Urinary bladder (tissue), 4 donors: ENCODE data around the gene MYCBP. TPM values are rescaled to one million over a fixed set of nuclear protein-coding genes. Genes with fewer than 3 reads are reported as not detected.
A peak's percentile ranks its signal among the peaks of the same experiment; 100 is the strongest.
"Not testable (repeated sequence)": the region's sequence is repeated elsewhere in the genome, so short reads cannot be mapped to it uniquely, and the experiment has no call there.

Source experiments
- DNase-seq: peaks from one replicate; pipeline ENCODE4 v3.0.0-alpha.2; 2015; ENCODE audit errors: extremely low spot score
- H3K27ac ChIP-seq: one replicate; pipeline ENCODE4 v1.5.1; 2013; ENCODE audit warnings: low read depth, mild to moderate bottlenecking, moderate library complexity
- H3K36me3 ChIP-seq: one replicate; pipeline ENCODE4 v1.6.1; 2013; ENCODE audit warnings: mild to moderate bottlenecking, moderate library complexity; ENCODE audit not compliant: insufficient read depth
- H3K4me1 ChIP-seq: one replicate; pipeline ENCODE4 v1.6.1; 2013; ENCODE audit warnings: mild to moderate bottlenecking, moderate library complexity; ENCODE audit not compliant: insufficient read depth
- H3K4me3 ChIP-seq: one replicate; pipeline ENCODE4 v1.5.1; 2013; ENCODE audit warnings: low read depth, low read length
- WGBS: extraction: QIAGEN DNeasy Blood & Tissue Kit; methylation state at CpG from one replicate; pipeline ENCODE4 v1.1.7; 2013; 5-methylcytosine and 5-hydroxymethylcytosine counted together
- polyA plus RNA-seq: library from polyadenylated mRNA; stranded (reverse); fragments of 200-250 nt; gene quantifications from one replicate; pipeline ENCODE4 v1.2.3, GENCODE V29; 2013
- total RNA-seq: library from RNA; depleted of rRNA; stranded (reverse); fragments of >200 nt; gene quantifications from one replicate; pipeline ENCODE4 v1.2.3, GENCODE V29; 2014
- donor health status: healthy with polysubstance abuse.
- donor health status: healthy.

Gene MYCBP, protein sequence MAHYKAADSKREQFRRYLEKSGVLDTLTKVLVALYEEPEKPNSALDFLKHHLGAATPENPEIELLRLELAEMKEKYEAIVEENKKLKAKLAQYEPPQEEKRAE
- total RNA-seq (17.2 TPM), polyA plus RNA-seq (14.3 TPM)

DNA sequence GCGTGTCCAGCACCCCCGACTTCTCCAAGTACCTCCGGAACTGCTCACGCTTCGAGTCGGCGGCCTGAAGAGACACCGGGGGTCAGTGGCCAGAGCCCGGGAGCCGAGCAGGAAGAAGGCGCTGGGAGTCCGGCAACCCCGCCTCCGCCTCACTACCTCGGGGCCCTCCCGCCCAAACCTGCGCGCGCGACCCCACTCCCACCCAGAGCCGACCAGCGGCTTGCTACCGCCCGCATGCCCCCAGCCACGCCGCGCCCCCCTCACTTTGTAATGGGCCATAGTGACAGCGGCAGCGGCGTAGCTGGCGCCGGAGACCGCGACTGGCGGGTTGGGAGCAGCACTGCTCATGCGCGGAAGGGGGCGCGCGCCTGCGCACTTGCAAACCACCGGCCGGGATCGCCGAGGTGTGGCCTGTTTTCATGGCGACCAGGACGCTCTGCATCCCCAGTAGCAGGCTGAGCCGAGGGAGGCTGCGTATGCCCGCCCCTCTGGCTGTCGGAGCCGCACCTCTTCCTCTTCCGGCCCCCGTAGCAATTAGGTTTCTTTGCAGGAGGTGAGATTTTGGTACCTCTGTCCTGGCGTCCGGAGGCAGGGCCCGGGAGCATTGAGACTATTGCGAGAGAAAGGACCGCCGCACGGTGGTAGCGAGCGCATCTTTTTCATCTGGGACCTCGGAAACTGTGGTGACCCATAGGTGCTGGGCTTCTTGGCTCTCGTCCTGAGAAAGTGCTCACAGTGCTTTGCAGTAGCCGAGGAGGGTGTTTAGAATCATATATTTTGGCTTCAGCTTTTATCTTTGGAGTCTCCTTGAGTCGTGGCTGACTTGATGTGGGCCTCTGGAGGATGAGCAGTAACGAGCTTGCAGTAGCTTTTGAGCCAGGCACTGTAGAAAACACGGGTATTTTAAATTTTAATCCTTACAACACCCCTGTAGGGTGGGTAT, at the start of gene MYCBP:
MYCBP (minus strand) TSS at position 322 of the 943 bp plus-strand sequence; CDS start at position 279, 43 bp downstream.
- peak within 1 kb of the TSS; percentile 85 for H3K4me3 ChIP-seq
- DNase-seq = peak; percentile 80
- H3K27ac ChIP-seq = no peak within 1 kb of the TSS
- H3K36me3 ChIP-seq = no peaks in the 10 kb centered on the region
- under 1% methylated on average over 69 of the region's 69 CpGs for WGBS
- H3K4me1 ChIP-seq = no peaks in the 10 kb centered on the region

DNA sequence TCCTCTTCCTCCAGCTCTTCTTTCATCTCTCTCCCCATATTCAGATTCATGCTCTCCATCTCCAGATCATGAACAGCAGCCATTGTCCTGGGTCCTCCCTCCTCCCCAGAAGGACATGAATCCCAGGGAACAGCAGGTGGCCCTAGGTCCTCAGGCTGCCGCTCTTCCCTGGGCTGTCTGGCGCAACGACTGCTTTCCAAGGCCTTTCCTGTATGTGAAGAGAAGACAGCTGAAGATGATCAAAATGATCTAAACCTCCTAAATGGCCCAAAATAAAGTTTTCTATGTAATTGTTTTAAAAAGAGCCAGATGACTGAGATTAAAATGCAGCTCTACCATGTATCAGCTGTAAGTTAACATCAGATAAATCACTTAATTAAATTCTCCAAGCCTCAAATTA, 46.0 kb upstream of the MYCBP start:
- peaks cover 3% of the 10 kb centered on the region for H3K36me3 ChIP-seq
- no peak overlapping the region for H3K4me3 ChIP-seq
- H3K4me1 ChIP-seq = no peaks in the 10 kb centered on the region
- WGBS = 50% methylated on average over 3 of the region's 3 CpGs
- DNase-seq = no peak
- H3K27ac ChIP-seq = no peak overlapping the region

DNA sequence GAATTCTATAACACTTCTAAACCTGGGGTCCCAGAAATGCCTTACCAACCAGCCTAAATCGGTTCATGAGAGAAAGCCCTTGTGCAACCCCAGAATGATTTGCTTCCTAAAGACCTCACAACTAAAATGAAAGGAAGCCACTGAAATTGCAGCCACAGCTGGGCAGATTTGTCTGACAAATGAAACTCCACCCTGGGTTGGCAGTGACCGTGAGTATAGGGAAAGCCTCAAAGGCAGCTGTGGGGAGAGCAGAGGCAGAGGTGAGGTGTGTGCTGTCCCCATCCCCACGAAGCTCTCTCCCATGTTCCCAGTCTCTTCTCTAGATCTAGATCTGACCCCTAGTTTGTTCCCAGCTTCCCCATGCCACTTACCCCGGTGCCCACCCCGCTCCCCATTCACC, 45.4 kb upstream of the MYCBP start:
- Histone ChIP-seq H3K4me3 (no peak overlapping the region), H3K36me3 (peaks cover 3% of the 10 kb centered on the region), H3K4me1 (no peaks in the 10 kb centered on the region), H3K27ac (no peak overlapping the region)
- DNase-seq = no peak
- WGBS = 73% methylated on average over 5 of the region's 5 CpGs

DNA sequence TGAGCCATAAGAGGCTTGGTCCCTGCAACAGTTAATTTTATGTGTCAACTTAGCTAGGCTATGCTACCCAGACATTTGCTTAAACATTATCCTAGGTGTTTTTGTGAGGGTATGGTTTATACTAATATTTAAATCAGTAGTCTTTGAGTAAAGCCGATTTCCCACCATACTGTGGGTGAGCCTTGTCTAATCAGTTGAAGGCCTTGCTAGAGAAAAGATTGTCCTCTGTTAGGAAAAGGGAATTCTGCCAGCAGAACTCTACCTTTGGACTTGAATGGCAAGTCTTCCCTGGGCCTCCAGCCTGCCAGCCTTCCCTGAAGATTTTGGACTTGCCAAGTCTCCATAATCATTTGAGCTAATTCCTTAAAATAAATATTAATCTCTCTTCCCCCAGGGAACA, 44.6 kb upstream of the MYCBP start:
- DNase-seq = no peak
- 93% methylated on average over 1 of the region's 1 CpG for WGBS
- peaks cover 3% of the 10 kb centered on the region for H3K36me3 ChIP-seq
- H3K4me1 ChIP-seq = no peaks in the 10 kb centered on the region
- H3K27ac ChIP-seq = no peak overlapping the region
- H3K4me3 ChIP-seq = no peak overlapping the region

DNA sequence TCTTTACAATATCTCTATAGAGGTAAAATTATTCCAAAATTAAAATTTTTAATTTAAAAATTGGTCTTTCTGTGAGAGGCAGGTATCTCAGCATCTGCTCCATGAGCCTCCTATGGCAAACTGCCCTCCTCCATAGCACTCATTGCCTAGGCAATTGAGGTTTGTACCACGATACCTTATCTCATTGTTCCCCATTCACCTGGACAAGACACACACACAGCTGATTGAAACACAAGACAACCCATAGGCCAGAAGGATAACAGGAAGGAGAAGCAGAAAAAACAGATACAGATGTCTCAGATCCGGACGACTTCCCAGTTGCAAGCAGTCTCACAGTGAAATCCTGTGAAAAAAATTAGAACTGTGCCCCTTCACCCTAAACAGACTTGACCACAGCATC, 44.2 kb upstream of the MYCBP start:
- Histone ChIP-seq H3K4me3 (no peak overlapping the region), H3K36me3 (peaks cover 3% of the 10 kb centered on the region), H3K27ac (no peak overlapping the region), H3K4me1 (no peaks in the 10 kb centered on the region)
- WGBS = 93% methylated on average over 3 of the region's 3 CpGs
- DNase-seq = no peak

DNA sequence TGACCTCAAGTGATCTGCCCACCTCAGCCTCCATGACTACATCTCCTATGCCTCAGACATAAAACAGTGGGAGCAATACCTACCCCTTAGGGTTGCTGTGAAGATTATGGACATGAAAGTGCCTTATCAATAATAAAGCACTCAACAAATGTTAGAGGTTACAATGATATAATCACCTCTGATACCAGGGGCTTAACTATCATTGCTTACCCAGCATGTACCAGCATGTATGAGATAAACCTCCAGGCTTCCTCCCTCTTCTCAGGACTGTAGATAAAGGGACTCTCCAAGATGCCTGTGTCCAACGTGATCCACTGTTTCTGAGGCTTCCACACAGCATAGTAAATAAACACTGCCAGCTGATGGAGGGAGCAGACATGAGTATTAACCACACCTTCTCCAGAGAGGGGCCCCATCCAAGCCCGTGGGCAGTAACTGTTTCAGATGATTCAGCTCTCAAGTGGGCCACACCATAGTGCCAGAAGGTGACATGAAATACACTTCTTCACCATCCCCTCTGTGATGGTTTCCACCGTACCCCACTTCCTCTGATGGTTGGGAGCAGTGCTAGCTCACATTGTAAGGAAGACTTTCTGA, 42.3 kb upstream of the MYCBP start:
- no peak for DNase-seq
- Histone ChIP-seq H3K4me3 (no peak overlapping the region), H3K27ac (no peak overlapping the region), H3K4me1 (no peaks in the 10 kb centered on the region), H3K36me3 (peaks cover 3% of the 10 kb centered on the region)
- WGBS = 53% methylated on average over 3 of the region's 3 CpGs

DNA sequence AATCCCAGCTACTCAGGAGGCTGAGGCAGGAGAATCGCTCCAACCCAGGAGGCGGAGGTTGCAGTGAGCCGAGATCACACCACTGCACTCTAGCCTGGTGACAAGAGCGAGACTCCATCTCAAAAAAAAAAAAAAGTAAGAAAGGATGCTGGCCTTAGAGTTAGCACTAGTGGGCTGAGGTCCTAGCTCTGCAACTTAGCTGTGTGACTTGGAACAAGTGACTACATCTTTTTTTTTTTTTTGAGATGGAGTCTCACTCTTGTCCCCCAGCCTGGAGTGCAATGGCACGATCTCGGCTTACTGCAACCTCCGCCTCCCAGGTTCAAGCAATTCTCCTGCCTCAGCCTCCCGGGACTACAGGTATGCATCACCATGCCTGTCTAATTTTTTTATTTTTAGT, 41.8 kb upstream of the MYCBP start:
- not testable (repeated sequence) for H3K4me3 ChIP-seq, H3K36me3 ChIP-seq, H3K27ac ChIP-seq, H3K4me1 ChIP-seq, DNase-seq
- 96% methylated on average over 8 of the region's 8 CpGs for WGBS

DNA sequence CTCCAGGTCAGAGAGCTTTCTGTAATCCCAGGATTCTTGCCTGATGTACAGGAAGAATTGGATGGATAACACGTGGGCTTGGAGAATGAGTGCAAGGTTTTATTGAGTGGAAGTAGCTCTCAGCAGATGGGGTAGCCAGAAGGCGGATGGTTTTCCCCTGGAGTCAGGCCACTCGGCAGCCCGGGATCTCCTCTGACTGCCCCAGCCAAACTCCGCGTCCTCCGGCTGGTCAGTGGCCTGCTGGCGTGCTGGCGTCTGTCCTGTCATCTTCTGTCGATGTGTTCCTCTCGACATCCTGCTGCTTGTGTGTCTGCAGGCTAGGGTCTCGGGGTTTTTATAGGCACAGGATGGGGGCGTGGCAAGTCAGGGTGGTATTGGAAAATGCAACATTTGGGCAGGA, 35.7 kb upstream of the MYCBP start:
- WGBS = 57% methylated on average over 13 of the region's 13 CpGs
- no peaks in the 10 kb centered on the region for H3K36me3 ChIP-seq

DNA sequence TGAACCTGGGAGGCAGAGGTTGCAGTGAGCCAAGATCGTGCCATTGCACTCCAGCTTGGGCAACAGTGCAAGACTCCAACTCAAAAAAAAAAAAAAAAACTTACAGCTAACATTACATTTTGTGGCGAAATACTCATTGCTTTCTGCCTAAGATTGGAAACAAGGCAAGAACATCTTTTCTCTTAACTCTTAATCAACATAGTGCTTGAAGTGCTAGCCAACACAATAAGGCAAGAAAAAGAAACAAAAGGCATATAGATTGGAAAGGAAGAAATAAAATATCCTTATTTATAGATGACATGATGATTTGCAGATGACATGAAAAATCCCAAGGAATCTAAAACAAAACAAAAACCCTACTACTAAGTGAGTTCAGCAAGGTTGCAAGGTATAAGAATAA, 32.8 kb upstream of the MYCBP start:
- Histone ChIP-seq H3K4me1 (no peaks in the 10 kb centered on the region), H3K4me3 (no peak overlapping the region), H3K36me3 (no peaks in the 10 kb centered on the region), H3K27ac (no peak overlapping the region)
- 75% methylated on average over 2 of the region's 2 CpGs for WGBS
- no peak for DNase-seq

More for the DNA sequence above, 35.7 kb upstream of the MYCBP start:
- Histone ChIP-seq H3K4me1 (no peaks in the 10 kb centered on the region), H3K27ac (no peak overlapping the region), H3K4me3 (no peak overlapping the region)
- no peak for DNase-seq

DNA sequence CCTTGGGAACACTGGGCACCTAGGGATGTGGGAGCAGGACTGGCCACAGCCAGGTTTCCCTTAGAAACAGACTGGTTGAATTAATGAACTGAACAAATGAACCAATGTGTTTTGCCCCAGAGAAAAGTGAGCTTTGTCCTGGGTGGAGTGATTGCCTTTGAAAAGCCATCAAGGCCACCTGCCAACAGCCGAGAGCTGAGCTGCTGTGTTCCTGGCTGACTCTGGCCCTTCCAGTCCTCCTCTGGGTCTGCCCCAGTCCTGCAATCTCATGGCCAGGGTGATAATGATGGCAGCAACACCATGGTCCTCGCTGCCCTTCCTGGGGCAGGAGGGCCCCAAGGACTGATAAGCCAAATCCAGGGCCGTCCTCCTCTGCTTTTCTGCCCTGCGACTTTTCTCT, 26.4 kb upstream of the MYCBP start:
- H3K27ac ChIP-seq = no peak overlapping the region
- no peak for DNase-seq
- no peaks in the 10 kb centered on the region for H3K36me3 ChIP-seq
- H3K4me3 ChIP-seq = no peak overlapping the region
- WGBS = 75% methylated on average over 4 of the region's 4 CpGs
- H3K4me1 ChIP-seq = no peaks in the 10 kb centered on the region

DNA sequence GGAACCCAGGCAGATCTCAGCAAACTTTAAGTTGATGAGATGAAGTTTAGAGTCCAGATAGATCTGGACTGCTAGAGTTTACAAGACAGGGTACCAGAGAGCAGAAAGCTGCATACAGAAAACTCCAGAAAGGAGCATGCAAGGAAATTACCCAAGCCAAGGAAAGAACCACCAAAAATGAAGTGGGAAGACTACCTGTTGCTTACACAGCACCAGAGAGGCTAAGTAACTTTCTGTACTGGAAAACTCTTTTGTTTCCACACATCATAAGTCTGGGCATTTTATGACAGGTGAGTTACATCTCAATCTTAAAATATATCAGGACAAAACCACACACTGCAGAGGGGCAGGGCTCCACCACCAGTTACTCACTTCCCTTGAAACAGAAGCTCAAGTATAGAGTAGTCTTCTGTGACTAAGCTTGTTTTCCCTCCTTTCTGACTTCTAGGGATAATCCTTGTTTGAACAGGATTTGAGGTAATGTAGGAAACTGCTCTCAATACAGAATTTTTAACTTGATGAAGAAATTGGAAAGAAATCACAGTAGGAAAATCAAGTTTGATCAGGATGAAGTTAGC, 25.6 kb upstream of the MYCBP start:
- H3K36me3 ChIP-seq = no peaks in the 10 kb centered on the region
- no peak overlapping the region for H3K27ac ChIP-seq

DNA sequence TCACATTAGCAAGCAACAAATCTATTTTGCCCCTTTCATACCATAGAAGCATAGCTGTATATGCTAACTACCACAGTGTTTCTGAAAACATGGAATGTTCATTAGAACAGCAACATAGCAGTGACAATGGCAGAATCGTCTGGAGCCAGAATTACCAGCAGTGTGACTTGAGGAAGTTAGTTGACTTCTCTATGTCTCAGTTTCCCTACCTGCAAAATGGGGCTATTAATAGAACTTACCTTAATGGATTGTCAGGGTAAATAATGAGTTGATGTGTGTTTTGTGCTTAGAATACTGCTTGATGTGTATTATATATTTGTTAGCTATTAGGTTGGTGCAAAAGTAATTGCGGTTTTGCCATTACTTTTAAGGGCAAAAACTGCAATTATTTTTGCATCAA, 23.0 kb upstream of the MYCBP start:
- DNase-seq = no peak

More for the DNA sequence above, 25.6 kb upstream of the MYCBP start:
- Histone ChIP-seq H3K4me3 (no peak overlapping the region), H3K4me1 (no peaks in the 10 kb centered on the region)
- DNase-seq = no peak

DNA sequence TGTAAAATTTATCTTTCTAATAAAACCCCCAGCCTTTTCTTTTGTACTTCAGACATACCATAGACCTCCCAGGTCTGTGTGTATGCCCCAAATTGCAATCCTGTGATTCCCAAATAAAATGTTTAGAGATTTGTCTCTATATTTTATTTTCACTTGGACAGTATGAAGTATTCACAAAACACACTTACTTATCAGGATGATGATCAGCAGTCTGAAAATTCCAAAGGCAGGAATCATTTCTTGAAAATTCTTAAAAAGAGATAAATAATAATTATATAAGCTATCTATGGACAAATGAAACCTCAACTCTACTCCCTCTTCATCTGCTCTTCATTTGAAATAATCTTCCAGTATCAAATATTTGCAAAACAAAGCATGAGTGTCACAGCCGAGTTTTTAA, 19.8 kb upstream of the MYCBP start:
- Histone ChIP-seq H3K27ac (no peak overlapping the region), H3K36me3 (peaks cover 2% of the 10 kb centered on the region), H3K4me3 (no peak overlapping the region), H3K4me1 (no peaks in the 10 kb centered on the region)
- no peak for DNase-seq
- WGBS = 84% methylated on average over 1 of the region's 1 CpG

More for the DNA sequence above, 23.0 kb upstream of the MYCBP start:
- Histone ChIP-seq H3K4me1 (no peaks in the 10 kb centered on the region), H3K4me3 (no peak overlapping the region), H3K27ac (no peak overlapping the region), H3K36me3 (peaks cover 2% of the 10 kb centered on the region)
- WGBS = 91% methylated on average over 2 of the region's 2 CpGs

DNA sequence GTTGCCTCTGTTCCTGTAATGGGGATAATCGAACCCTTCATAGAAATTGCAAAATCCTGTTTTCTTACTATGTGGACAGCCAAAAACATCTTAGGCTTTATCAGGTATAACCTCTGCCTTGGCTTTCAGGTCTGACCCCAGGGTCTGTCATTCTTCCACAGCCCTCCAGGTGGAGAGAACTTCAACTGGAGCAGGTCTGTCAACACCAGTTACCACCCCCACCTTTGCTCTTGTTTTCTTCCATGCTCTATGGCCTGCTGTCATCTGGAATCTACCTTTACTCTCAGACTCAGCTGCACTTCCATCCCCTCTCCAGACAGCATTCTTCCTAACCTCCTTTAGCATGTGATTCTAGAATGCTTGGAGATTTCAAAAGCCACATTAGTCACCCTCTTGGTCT, 18.6 kb upstream of the MYCBP start:
- 96% methylated on average over 1 of the region's 1 CpG for WGBS
- Histone ChIP-seq H3K4me1 (no peaks in the 10 kb centered on the region), H3K4me3 (no peak overlapping the region), H3K36me3 (peaks cover 2% of the 10 kb centered on the region), H3K27ac (no peak overlapping the region)
- DNase-seq = no peak
